AG04449 (cell line): ENCODE data around the gene TGM6.

Source experiments
- CTCF ChIA-PET: fragments of 350-600 bp; formaldehyde crosslinking; extraction: SDS; loops from one replicate; lab custom pipeline; 2021; ENCODE audit warnings: antibody characterized with exemption; lab: Yijun Ruan, JAX
- POLR2A ChIA-PET: fragments of 400-600, 350-600 bp; formaldehyde crosslinking; extraction: SDS; loops from one replicate; lab custom pipeline; 2020; ENCODE audit warnings: antibody characterized with exemption, inconsistent platforms; lab: Yijun Ruan, JAX
- DNase-seq: peaks from one replicate; pipeline ENCODE4 v3.0.0-alpha.2; 2010; ENCODE audit warnings: low read depth, low spot score
- H3K4me3 ChIP-seq: 2 replicates; pipeline ENCODE4 v1.5.1; 2011; ENCODE audit warnings: low read depth, mild to moderate bottlenecking, control low read depth, low read length
- CTCF ChIP-seq: IDR thresholded peaks from one replicate; pipeline ENCODE4 v1.5.1; 2011; ENCODE audit warnings: mild to moderate bottlenecking, moderate library complexity, low read length, control low read depth, inconsistent platforms; ENCODE audit not compliant: insufficient read depth; ENCODE audit errors: missing control alignments

TGM6 gene

GRCh38 chr20:2451939-2452732 is 71.4 kb downstream of the TGM6 start:
- POLR2A ChIA-PET, result no interaction called here
- no peak for DNase-seq
- CTCF ChIA-PET, result interaction anchor here (0.6 to 5.0 kb wide), 42 partner anchors 9 to 746 kb away, joined by 3 to 191 read pairs (median 3); partner anchors contain the start of gene SNRPB
- H3K4me3 ChIP-seq, result no peak overlapping the region
- TF ChIP-seq CTCF, result peak; percentile 83

GRCh38 chr20:2453792-2454191 is 73.1 kb downstream of the TGM6 start:
- DNase-seq, result no peak

GRCh38 chr20:2455771-2456497 is 75.2 kb downstream of the TGM6 start:
- no peak overlapping the region for H3K4me3 ChIP-seq
- ChIA-PET POLR2A (no interaction called here), CTCF (interaction anchor here (0.6 to 4.8 kb wide), 16 partner anchors 10 to 1278 kb away, joined by 3 to 62 read pairs (median 4); no protein-coding TSS in a partner anchor)
- no peak for DNase-seq
- no peak for TF ChIP-seq CTCF

More at GRCh38 chr20:2453792-2454191, 73.1 kb downstream of the TGM6 start:
- ChIA-PET POLR2A (no interaction called here), CTCF (interaction anchor here (0.7 to 5.0 kb wide), 18 partner anchors 7 to 689 kb away, joined by 3 to 191 read pairs (median 5); partner anchors contain the start of gene SNRPB)
- TF ChIP-seq CTCF, result no peak
- H3K4me3 ChIP-seq, result no peak overlapping the region

- ChIA-PET POLR2A (interaction anchor here (1.0 kb wide), 1 partner anchor 12 kb away, joined by 3 read pairs; the partner anchor contains the start of gene SNRPB), CTCF (interaction anchor here (4.8 kb wide), 1 partner anchor 9 kb away, joined by 30 read pairs; no protein-coding TSS in a partner anchor)
- DNase-seq, result no peak
- TF ChIP-seq CTCF, result no peak
- H3K4me3 ChIP-seq, result no peak overlapping the region
Measured at GRCh38 chr20:2458919-2459499, 78.3 kb downstream of the TGM6 start.

GRCh38 chr20:2459981-2460751 is 79.5 kb downstream of the TGM6 start:
- TF ChIP-seq CTCF, result no peak

More at GRCh38 chr20:2459981-2460751, 79.5 kb downstream of the TGM6 start:
- CTCF ChIA-PET, result interaction anchor here (1.1 to 2.4 kb wide), 3 partner anchors 8 to 252 kb away, joined by 5 to 18 read pairs (median 10); no protein-coding TSS in a partner anchor
- POLR2A ChIA-PET, result no interaction called here
- DNase-seq, result no peak
- no peak overlapping the region for H3K4me3 ChIP-seq
